HEK293T (cell line): ENCODE data around the gene FGFR1OP2.

Experiments
- ELF4 ChIP-seq: fragments of 450-650 bp; IDR thresholded peaks from 2 replicates; pipeline ENCODE4 v1.6.1; 2017; ENCODE audit warnings: antibody characterized with exemption
- LEF1 ChIP-seq: fragments of 450-650 bp; IDR thresholded peaks from 2 replicates; pipeline ENCODE4 v1.6.1; 2017; ENCODE audit warnings: mild to moderate bottlenecking, borderline replicate concordance
- SP1 ChIP-seq: fragments of 450-650 bp; IDR thresholded peaks from 2 replicates; pipeline ENCODE4 v1.6.1; 2017

GRCh38 chr12:27005495-27005894 is 67.2 kb downstream of the FGFR1OP2 start:
- TF ChIP-seq LEF1: no peak
- TF ChIP-seq ELF4: no peak
- no peak for TF ChIP-seq SP1
